Esophagus muscularis mucosa (tissue), 4 donors: ENCODE measurements around the gene S100A13. TPM values are rescaled to one million over a fixed set of nuclear protein-coding genes. Genes with fewer than 3 reads are reported as not detected.
A peak's percentile ranks its signal among the peaks of the same experiment; 100 is the strongest.

ENCODE experiments used
- DNase-seq: peaks from one replicate; pipeline ENCODE4 v3.0.0-alpha.2; 2017; ENCODE audit errors: extremely low spot score
- H3K27ac ChIP-seq, 4 donors: fragments of 200-600 bp; sonication (generic); replicated peaks in 1 of 4; 1 replicate in 3 of 4; 2 replicates in 1 of 4; pipeline ENCODE4 v1.5.1; 2016 to 2019; ENCODE audit warnings: mild to moderate bottlenecking in 1 of 4
- H3K27me3 ChIP-seq, 4 donors: fragments of 200-600 bp; sonication (generic); one replicate each; pipeline versions ENCODE4 v1.5.1 to v1.6.0; 2016 to 2019
- H3K36me3 ChIP-seq, 4 donors: fragments of 200-600 bp; sonication (generic); one replicate each; pipeline ENCODE4 v1.5.1; 2016 to 2019
- H3K4me1 ChIP-seq, 4 donors: fragments of 200-600 bp; sonication (generic); one replicate each; pipeline ENCODE4 v1.5.1; 2016 to 2019
- H3K4me3 ChIP-seq, 4 donors: fragments of 200-600 bp; sonication (generic); 1 replicate in 2 of 4; 2 replicates in 2 of 4; pipeline ENCODE4 v1.5.1; 2016 to 2019; ENCODE audit warnings: mild to moderate bottlenecking in 4 of 4, moderate library complexity in 1 of 4
- H3K9me3 ChIP-seq, 4 donors: fragments of 200-600 bp; sonication (generic); 1 replicate in 3 of 4; 2 replicates in 1 of 4; pipeline ENCODE4 v1.5.1; 2016 to 2019
- EP300 ChIP-seq: sonication (generic); formaldehyde crosslinking; IDR thresholded peaks from one replicate; pipeline ENCODE4 v1.6.1; 2017; ENCODE audit warnings: antibody characterized with exemption
- POLR2A ChIP-seq: fragments of 450-650 bp; IDR thresholded peaks from one replicate; pipeline ENCODE4 v1.6.1; 2017; ENCODE audit warnings: antibody characterized with exemption, moderate library complexity, mild to moderate bottlenecking, low read depth
- POLR2AphosphoS5 ChIP-seq, 2 donors: sonication (generic); formaldehyde crosslinking; IDR thresholded peaks; one replicate each; pipeline ENCODE4 v1.6.1; 2017; ENCODE audit warnings: antibody characterized with exemption in 2 of 2
- WGBS: methylation state at CpG from one replicate; pipeline ENCODE4 v1.1.5; 2018; 5-methylcytosine and 5-hydroxymethylcytosine counted together
- intact Hi-C: fragments of 100-400 bp; cut with DNase I; formaldehyde crosslinking; loops from one replicate; pipeline ENCODE4 v1.15.1; 2023
- total RNA-seq, 4 donors: library from RNA; depleted of rRNA; stranded (reverse); fragments of >200 nt; gene quantifications; one replicate each; pipeline versions ENCODE4 v1.1.0 to v1.2.1, GENCODE V29; 2016
- TF ChIP-seq, protein P1 (sequence below), 3 experiments: fragments of 200-600 bp in 2 of 3; fragments of 450-650 bp in 1 of 3; sonication (generic) in 2 of 3; IDR thresholded peaks; one replicate each; pipeline ENCODE4 v1.5.1; 2017 to 2019; ENCODE audit warnings: antibody characterized with exemption in 3 of 3, mild to moderate bottlenecking in 2 of 3, moderate library complexity in 1 of 3

Gene S100A13
- total RNA-seq, 4 donors from 2014 or later, result 71.3 to 84.7 (median 83.1) TPM

DNA sequence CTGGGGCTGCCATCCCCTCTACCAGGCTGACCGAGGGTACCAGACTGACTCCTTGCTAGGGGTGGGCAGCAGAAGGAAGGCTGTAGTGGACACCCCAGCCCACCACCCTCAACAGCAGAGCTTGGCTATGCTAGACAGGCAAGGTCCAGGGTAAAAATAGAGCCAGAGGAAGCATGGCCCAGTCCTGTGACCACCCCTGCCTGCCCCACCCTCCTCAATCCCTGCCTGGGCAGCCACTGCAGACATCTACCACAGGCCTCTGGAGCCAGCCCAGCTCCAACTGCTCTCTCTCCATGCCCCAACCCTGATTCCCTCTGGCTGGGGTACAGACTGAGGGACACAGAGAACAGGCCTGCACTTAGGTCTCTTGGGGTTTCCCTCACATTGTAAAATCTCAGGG lies 2.7 kb upstream of the S100A13 start:
- WGBS, result 80% methylated on average over 1 of the region's 1 CpG
- Histone ChIP-seq H3K4me1 (peaks cover 45 to 64% (median 60%) of the 10 kb centered on the region in 4 donors), H3K9me3 (no peaks in the 10 kb centered on the region), H3K27me3 (peaks cover 0 to 4% (median 0%) of the 10 kb centered on the region in 4 donors), H3K36me3 (peaks cover 0 to 6% (median 3%) of the 10 kb centered on the region in 4 donors), H3K27ac (peak overlapping the region in 1 of 4 donors; percentile 2), H3K4me3 (no peak overlapping the region)
- no peak for DNase-seq
- intact Hi-C loops, result no loop called here
- TF ChIP-seq POLR2A (peak; percentile 18), POLR2AphosphoS5 (IDR thresholded peaks at IDR 0.05) (no peak), EP300 (no peak)
- TF ChIP-seq, protein P1, sequence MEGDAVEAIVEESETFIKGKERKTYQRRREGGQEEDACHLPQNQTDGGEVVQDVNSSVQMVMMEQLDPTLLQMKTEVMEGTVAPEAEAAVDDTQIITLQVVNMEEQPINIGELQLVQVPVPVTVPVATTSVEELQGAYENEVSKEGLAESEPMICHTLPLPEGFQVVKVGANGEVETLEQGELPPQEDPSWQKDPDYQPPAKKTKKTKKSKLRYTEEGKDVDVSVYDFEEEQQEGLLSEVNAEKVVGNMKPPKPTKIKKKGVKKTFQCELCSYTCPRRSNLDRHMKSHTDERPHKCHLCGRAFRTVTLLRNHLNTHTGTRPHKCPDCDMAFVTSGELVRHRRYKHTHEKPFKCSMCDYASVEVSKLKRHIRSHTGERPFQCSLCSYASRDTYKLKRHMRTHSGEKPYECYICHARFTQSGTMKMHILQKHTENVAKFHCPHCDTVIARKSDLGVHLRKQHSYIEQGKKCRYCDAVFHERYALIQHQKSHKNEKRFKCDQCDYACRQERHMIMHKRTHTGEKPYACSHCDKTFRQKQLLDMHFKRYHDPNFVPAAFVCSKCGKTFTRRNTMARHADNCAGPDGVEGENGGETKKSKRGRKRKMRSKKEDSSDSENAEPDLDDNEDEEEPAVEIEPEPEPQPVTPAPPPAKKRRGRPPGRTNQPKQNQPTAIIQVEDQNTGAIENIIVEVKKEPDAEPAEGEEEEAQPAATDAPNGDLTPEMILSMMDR (IDR thresholded peaks at IDR 0.05), result no peak

DNA sequence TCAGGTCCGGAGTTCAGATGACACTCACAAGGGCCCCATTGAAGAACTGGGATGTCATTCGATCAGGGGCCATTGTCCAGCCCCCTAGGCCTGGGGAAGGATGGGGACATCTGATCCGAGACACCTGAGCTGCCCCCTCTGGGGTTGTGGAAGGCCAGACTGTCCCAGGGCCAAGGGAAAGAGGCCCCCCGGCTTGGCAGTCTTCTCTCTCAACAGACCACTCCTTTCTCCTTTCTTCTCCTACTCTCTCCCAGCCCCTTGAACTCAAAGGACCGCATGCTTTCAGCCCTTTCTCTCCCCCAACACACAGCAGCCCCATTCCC lies 2.0 kb upstream of the S100A13 start:
- Histone ChIP-seq H3K4me1 (peaks cover 49 to 69% (median 64%) of the 10 kb centered on the region in 4 donors), H3K27me3 (peaks cover 0 to 4% (median 0%) of the 10 kb centered on the region in 4 donors), H3K4me3 (no peak overlapping the region), H3K9me3 (no peaks in the 10 kb centered on the region), H3K36me3 (peaks cover 0 to 12% (median 5%) of the 10 kb centered on the region in 4 donors), H3K27ac (peak overlapping the region in 3 of 4 donors; percentile 2 to 83 (median 22))
- no peak for TF ChIP-seq POLR2AphosphoS5 (IDR thresholded peaks at IDR 0.05)
- TF ChIP-seq, protein P1 (IDR thresholded peaks at IDR 0.05), result no peak
- TF ChIP-seq POLR2A, result no peak
- intact Hi-C loops, result no loop called here
- 81% methylated on average over 5 of the region's 5 CpGs for WGBS
- DNase-seq, result no peak

GRCh38 chr1:153628638-153629342 lies 1.5 kb upstream of the S100A13 start:
- WGBS, result 87% methylated on average over 6 of the region's 6 CpGs
- Histone ChIP-seq H3K4me1 (peaks cover 52 to 72% (median 68%) of the 10 kb centered on the region in 4 donors), H3K27ac (peak overlapping the region; percentile 83 to 91 (median 88)), H3K27me3 (no peaks in the 10 kb centered on the region), H3K4me3 (no peak overlapping the region), H3K36me3 (peaks cover 0 to 15% (median 6%) of the 10 kb centered on the region in 4 donors), H3K9me3 (no peaks in the 10 kb centered on the region)
- TF ChIP-seq POLR2AphosphoS5 (IDR thresholded peaks at IDR 0.05) (no peak), EP300 (no peak)
- TF ChIP-seq, protein P1 (IDR thresholded peaks at IDR 0.05), result no peak
- no peak for DNase-seq
- intact Hi-C loops, result no loop called here

DNA sequence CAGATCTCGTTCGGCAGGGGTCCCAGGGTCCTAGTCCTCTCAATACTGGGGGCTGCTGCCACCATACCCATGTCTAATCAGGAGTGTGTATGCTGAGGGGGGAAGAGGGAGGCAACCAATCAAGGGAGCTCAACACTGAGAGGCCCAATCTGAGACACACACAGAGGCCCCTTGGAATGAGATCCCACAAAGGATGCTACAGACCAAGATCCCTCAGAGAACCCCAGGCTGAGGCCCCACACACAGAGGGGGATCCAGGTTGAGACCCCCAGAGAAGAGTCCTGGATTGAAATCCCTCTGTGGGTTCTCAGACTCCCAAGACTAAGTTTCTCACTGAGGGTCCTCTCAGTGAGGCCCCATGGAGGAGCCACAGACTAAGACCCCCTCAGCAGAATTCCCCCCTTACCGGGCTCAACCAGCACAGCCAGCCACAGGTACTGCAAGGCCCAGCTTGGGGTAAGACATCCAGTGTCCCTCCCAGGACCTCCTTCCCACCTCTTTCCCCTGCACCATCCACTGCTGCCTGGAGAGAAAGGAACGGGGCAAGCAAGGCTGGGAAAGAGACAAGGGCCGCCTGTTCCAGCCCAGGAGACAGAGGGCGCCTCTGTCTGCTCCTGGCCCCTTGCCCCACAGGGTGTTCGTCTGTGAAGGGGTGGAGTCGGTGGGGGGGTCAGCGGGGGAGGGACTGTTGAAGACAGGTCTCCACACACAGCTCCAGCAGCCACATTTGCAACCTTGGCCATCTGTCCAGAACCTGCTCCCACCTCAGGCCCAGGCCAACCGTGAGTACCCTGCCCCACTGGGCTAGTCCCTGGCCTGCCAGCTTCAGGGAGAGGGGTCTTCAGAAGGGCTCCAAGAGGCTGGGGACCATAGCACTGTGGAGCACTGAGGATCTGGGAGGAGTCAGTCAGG lies 666 bp upstream of the S100A13 start, which contains the start of gene S100A1:
Gene S100A1 (plus strand): TSS at position 720 of the 912 bp plus-strand sequence. CDS start 2,088 bp downstream, outside the sequence.
- 76% methylated on average over 6 of the region's 10 CpGs for WGBS
- intact Hi-C loops, result no loop called here
- Histone ChIP-seq H3K27me3 (no peaks in the 10 kb centered on the region), H3K4me1 (peaks cover 52 to 69% (median 64%) of the 10 kb centered on the region in 4 donors), H3K36me3 (peaks cover 0 to 23% (median 8%) of the 10 kb centered on the region in 4 donors), H3K27ac (peak within 1 kb of the TSS; percentile 83 to 91 (median 88)), H3K9me3 (no peaks in the 10 kb centered on the region), H3K4me3 (peak within 1 kb of the TSS; percentile 57 to 65 (median 62))
- DNase-seq, result no peak
- TF ChIP-seq POLR2A (no peak), EP300 (no peak), POLR2AphosphoS5 (IDR thresholded peaks at IDR 0.05) (no peak)
- TF ChIP-seq, protein P1 (IDR thresholded peaks at IDR 0.05), result no peak
